Panc1 (cell line): Measurements from ENCODE around the gene YPEL1. TPM values are rescaled to one million over a fixed set of nuclear protein-coding genes. Genes with fewer than 3 reads are reported as not detected.

Source experiments
- ATAC-seq: fragments of 200-7000 bp; cut with Tn5 transposase; 2 replicates; pipeline ENCODE4 v1.9.1; 2020; ENCODE audit warnings: mild to moderate bottlenecking, moderate library complexity
- BruUV-seq: library from RNA; stranded (reverse); fragments of 400-500 nt; replicated peaks from 2 replicates; lab custom pipeline; 2021; lab: Mats Ljungman, UMichigan
- CTCF ChIA-PET: fragments of 300-600 bp; sonication (Branson Sonifier 250); formaldehyde crosslinking; loops from one replicate; lab custom pipeline; 2022; ENCODE audit warnings: antibody characterized with exemption; lab: Charles Lee
- POLR2A ChIA-PET: fragments of 300-600 bp; sonication (Branson Sonifier 250); formaldehyde crosslinking; loops from one replicate; lab custom pipeline; 2022; ENCODE audit warnings: antibody characterized with exemption; lab: Charles Lee
- DNase-seq: peaks from one replicate; pipeline ENCODE4 v3.0.0-alpha.2; 2010; ENCODE audit warnings: low read depth, low spot score
- H3K27ac ChIP-seq: 2 replicates; pipeline ENCODE4 v1.5.1; 2011; ENCODE audit warnings: mild to moderate bottlenecking, low read length, inconsistent platforms
- H3K27me3 ChIP-seq: fragments of 200-500 bp; sonication (Bioruptor generic); 2 replicates; pipeline ENCODE4 v1.6.0; 2014; ENCODE audit warnings: low read length, inconsistent platforms; ENCODE audit not compliant: control insufficient read depth, insufficient read depth
- H3K36me3 ChIP-seq: fragments of 200-500 bp; sonication (Bioruptor generic); 2 replicates; pipeline ENCODE4 v1.5.1; 2014; ENCODE audit warnings: inconsistent platforms, mild to moderate bottlenecking, low read length, moderate library complexity; ENCODE audit not compliant: control insufficient read depth, insufficient read depth
- H3K4me1 ChIP-seq: 2 replicates; pipeline ENCODE4 v1.5.1; 2011; ENCODE audit warnings: inconsistent platforms, mild to moderate bottlenecking, low read length, moderate library complexity; ENCODE audit not compliant: control insufficient read depth, insufficient read depth
- H3K4me3 ChIP-seq, 2 experiments: 2 replicates each; pipeline ENCODE4 v1.5.1; 2011 to 2012; ENCODE audit warnings: low read depth in 2 of 2, low read length in 2 of 2, mild to moderate bottlenecking in 2 of 2, inconsistent platforms in 1 of 2, moderate library complexity in 1 of 2
- H3K9me3 ChIP-seq: fragments of 200-500 bp; sonication (Bioruptor generic); 2 replicates; pipeline ENCODE4 v1.5.1; 2014; ENCODE audit warnings: low read depth, mild to moderate bottlenecking, inconsistent platforms, low read length, moderate library complexity; ENCODE audit not compliant: control insufficient read depth, insufficient read depth
- CTCF ChIP-seq: fragments of 450-650 bp; IDR thresholded peaks from 2 replicates; pipeline ENCODE4 v1.5.1; 2017; ENCODE audit warnings: mild to moderate bottlenecking
- POLR2AphosphoS5 ChIP-seq: IDR thresholded peaks from 2 replicates; pipeline ENCODE4 v1.6.1; 2012; ENCODE audit warnings: mild to moderate bottlenecking, low read depth, low read length, moderate library complexity
- REST ChIP-seq, 2 experiments: IDR thresholded peaks; 2 replicates each; pipeline ENCODE4 v1.6.1; 2011 to 2012; ENCODE audit warnings: low read depth in 2 of 2, control low read depth in 1 of 2, low read length in 1 of 2, mild to moderate bottlenecking in 1 of 2, moderate library complexity in 1 of 2; ENCODE audit not compliant: insufficient read depth in 1 of 2
- SIN3A ChIP-seq: IDR thresholded peaks from 2 replicates; pipeline ENCODE4 v1.6.1; 2012; ENCODE audit warnings: low read depth, mild to moderate bottlenecking, low read length, moderate library complexity, borderline replicate concordance; ENCODE audit not compliant: insufficient read depth
- TCF7L2 ChIP-seq: IDR thresholded peaks from 2 replicates; pipeline ENCODE4 v1.6.1; 2011; ENCODE audit warnings: mild to moderate bottlenecking, low read depth, low read length, inconsistent platforms
- in situ Hi-C: cut with HindIII; loops from 2 replicates; pipeline ENCODE4 v1.10.0; 2016; ENCODE audit warnings: low sequenced_read_pairs, low pct_unique_long_range_greater_than_20kb
- intact Hi-C: fragments of 100-400 bp; cut with micrococcal nuclease; formaldehyde crosslinking; loops from one replicate; pipeline ENCODE4 v1.10.0; 2022; ENCODE audit not compliant: unreplicated experiment
- total RNA-seq: library from RNA; stranded (reverse); gene quantifications from one replicate; pipeline ENCODE4 v1.2.1, GENCODE V29; 2021; ENCODE audit not compliant: unreplicated experiment

Gene YPEL1
- total RNA-seq, 1 experiment from 2014 or later: 4.0 TPM

GRCh38 chr22:21754523-21754922 lies 18.9 kb upstream of the YPEL1 start:
- ATAC-seq (no peak), DNase-seq (no peak)
- no peak overlapping the region for H3K27ac ChIP-seq
- POLR2A ChIA-PET: no interaction called here
- H3K4me1 ChIP-seq: no peaks in the 10 kb centered on the region
- intact Hi-C loops: no loop called here
- BruUV-seq: no TSS peak
- CTCF ChIA-PET: no interaction called here
- no peaks in the 10 kb centered on the region for H3K36me3 ChIP-seq
- TF ChIP-seq CTCF (no peak), POLR2AphosphoS5 (no peak), TCF7L2 (no peak), REST (IDR thresholded peaks at IDR 0.05; ENCODE audit: insufficient read depth in 1 of 2, low read depth in 2 of 2, low read length in 1 of 2) (no peak), SIN3A (no peak)
- H3K9me3 ChIP-seq: no peaks in the 10 kb centered on the region
- no peaks in the 10 kb centered on the region for H3K27me3 ChIP-seq
- in situ Hi-C loops: no loop called here
- H3K4me3 ChIP-seq: no peak overlapping the region

GRCh38 chr22:21753374-21754111 lies 17.9 kb upstream of the YPEL1 start:
- Histone ChIP-seq H3K9me3 (no peaks in the 10 kb centered on the region), H3K4me1 (no peaks in the 10 kb centered on the region), H3K4me3 (no peak overlapping the region), H3K36me3 (no peaks in the 10 kb centered on the region), H3K27me3 (no peaks in the 10 kb centered on the region), H3K27ac (no peak overlapping the region)
- ChIA-PET POLR2A (no interaction called here), CTCF (no interaction called here)
- BruUV-seq: no TSS peak
- DNase-seq (no peak), ATAC-seq (no peak)
- intact Hi-C loops: no loop called here
- TF ChIP-seq SIN3A (no peak), CTCF (no peak), POLR2AphosphoS5 (no peak), TCF7L2 (no peak), REST (IDR thresholded peaks at IDR 0.05; ENCODE audit: insufficient read depth in 1 of 2, low read depth in 2 of 2, low read length in 1 of 2) (no peak)
- in situ Hi-C loops: no loop called here
